ENCODE results near the gene EFNA3. TPM values are rescaled to one million over a fixed set of nuclear protein-coding genes. Genes with fewer than 3 reads are reported as not detected.

Gene EFNA3
- polyA plus RNA-seq (2013, experiment 1 of 2): 0.95 TPM
- polyA plus RNA-seq (2013, experiment 2 of 2): 1.3 TPM

- H3K27me3 ChIP-seq (ENCODE audit: control insufficient read depth in 1 of 2, insufficient read depth in 1 of 2, low read length in 2 of 2): peaks cover 61 to 73% of the 10 kb centered on the region in 2 experiments
- H4K91ac ChIP-seq (ENCODE audit: low read length): peak within 1 kb of the TSS; percentile 18
- no peak within 1 kb of the TSS for H2BK120ac ChIP-seq (ENCODE audit: low read depth, low read length)
- H3K27ac ChIP-seq (ENCODE audit: low read length, poor library complexity, severe bottlenecking): no peak within 1 kb of the TSS
- no peak within 1 kb of the TSS for H4K8ac ChIP-seq (ENCODE audit: low read length)
- H3K23ac ChIP-seq (ENCODE audit: low read length in 2 of 2): peak within 1 kb of the TSS in 1 of 2 experiments; percentile 90
- no peak within 1 kb of the TSS for H2AFZ ChIP-seq (ENCODE audit: low read depth, low read length)
- H2BK5ac ChIP-seq (ENCODE audit: low read depth, low read length, poor library complexity, severe bottlenecking): peak within 1 kb of the TSS; percentile 26
- H3K36me3 ChIP-seq (ENCODE audit: control insufficient read depth in 1 of 2, insufficient read depth in 2 of 2, low read depth in 1 of 2, low read length in 2 of 2): no peaks in the 10 kb centered on the region
- peak within 1 kb of the TSS; percentile 31 for H2BK15ac ChIP-seq (ENCODE audit: low read depth, poor library complexity, severe bottlenecking)
- H3K4me1 ChIP-seq (ENCODE audit: control insufficient read depth, insufficient read depth, low read depth, low read length): peaks cover 45% of the 10 kb centered on the region
- peak within 1 kb of the TSS in 1 of 2 experiments; percentile 75 for H3K18ac ChIP-seq (ENCODE audit: low read depth in 1 of 2, low read length in 2 of 2)
- peak within 1 kb of the TSS in 1 of 2 experiments; percentile 8 for H2BK12ac ChIP-seq (ENCODE audit: low read length in 2 of 2)
- no peaks in the 10 kb centered on the region for H3K79me1 ChIP-seq (replicated peaks; ENCODE audit: low read length, poor library complexity, severe bottlenecking)
- peak within 1 kb of the TSS; percentile 21 for H3K9ac ChIP-seq (ENCODE audit: low read length)
- no peak within 1 kb of the TSS for H3K14ac ChIP-seq (ENCODE audit: low read length in 2 of 2)
- H3K4me3 ChIP-seq (ENCODE audit: insufficient read depth in 1 of 2, low read depth in 1 of 2, low read length in 2 of 2): peak within 1 kb of the TSS; percentile 37 to 63
- peak within 1 kb of the TSS; percentile 60 for H3K4me2 ChIP-seq (ENCODE audit: low read length, poor library complexity, severe bottlenecking)
- H2AK5ac ChIP-seq (ENCODE audit: low read length, severe bottlenecking): no peak within 1 kb of the TSS
- DNase-seq: peak; percentile 42
- WGBS: 3% methylated on average over 45 of the region's 59 CpGs
- H3K4ac ChIP-seq (ENCODE audit: low read depth in 1 of 2, low read length in 2 of 2): no peak within 1 kb of the TSS
- no peaks in the 10 kb centered on the region for H3K9me3 ChIP-seq (ENCODE audit: control insufficient read depth, low read length)
Measured at GRCh38 chr1:155078469-155079209, at the start of gene EFNA3. EFNA3 (plus strand) TSS chr1:155078837; CDS start chr1:155078942, 105 bp downstream.

- H4K8ac ChIP-seq (ENCODE audit: low read length): no peak overlapping the region
- no peaks in the 10 kb centered on the region for H3K79me1 ChIP-seq (replicated peaks; ENCODE audit: low read length, poor library complexity, severe bottlenecking)
- H3K4me2 ChIP-seq (ENCODE audit: low read length, poor library complexity, severe bottlenecking): no peak overlapping the region
- H3K18ac ChIP-seq (ENCODE audit: low read depth in 1 of 2, low read length in 2 of 2): no peak overlapping the region
- H4K91ac ChIP-seq (ENCODE audit: low read length): no peak overlapping the region
- no peak overlapping the region for H2BK5ac ChIP-seq (ENCODE audit: low read depth, low read length, poor library complexity, severe bottlenecking)
- H2AFZ ChIP-seq (ENCODE audit: low read depth, low read length): no peak overlapping the region
- H3K4me1 ChIP-seq (ENCODE audit: control insufficient read depth, insufficient read depth, low read depth, low read length): peaks cover 6% of the 10 kb centered on the region
- H3K4me3 ChIP-seq (ENCODE audit: insufficient read depth in 1 of 2, low read depth in 1 of 2, low read length in 2 of 2): no peak overlapping the region
- 95% methylated on average over 15 of the region's 16 CpGs for WGBS
- H3K14ac ChIP-seq (ENCODE audit: low read length in 2 of 2): no peak overlapping the region
- H3K27ac ChIP-seq (ENCODE audit: low read length, poor library complexity, severe bottlenecking): no peak overlapping the region
- H2BK15ac ChIP-seq (ENCODE audit: low read depth, poor library complexity, severe bottlenecking): no peak overlapping the region
- H2BK12ac ChIP-seq (ENCODE audit: low read length in 2 of 2): no peak overlapping the region
- no peak overlapping the region for H2BK120ac ChIP-seq (ENCODE audit: low read depth, low read length)
- H3K23ac ChIP-seq (ENCODE audit: low read length in 2 of 2): peak overlapping the region in 1 of 2 experiments; percentile 36
- no peak overlapping the region for H3K4ac ChIP-seq (ENCODE audit: low read depth in 1 of 2, low read length in 2 of 2)
- no peak for DNase-seq
- no peak overlapping the region for H3K9ac ChIP-seq (ENCODE audit: low read length)
- peaks cover 0 to 25% of the 10 kb centered on the region in 2 experiments for H3K27me3 ChIP-seq (ENCODE audit: control insufficient read depth in 1 of 2, insufficient read depth in 1 of 2, low read length in 2 of 2)
- H3K36me3 ChIP-seq (ENCODE audit: control insufficient read depth in 1 of 2, insufficient read depth in 2 of 2, low read depth in 1 of 2, low read length in 2 of 2): no peaks in the 10 kb centered on the region
- H3K9me3 ChIP-seq (ENCODE audit: control insufficient read depth, low read length): no peaks in the 10 kb centered on the region
- H2AK5ac ChIP-seq (ENCODE audit: low read length, severe bottlenecking): no peak overlapping the region
Measured at GRCh38 chr1:155029513-155030242, 49.0 kb upstream of the EFNA3 start.

GRCh38 chr1:155030243-155030795, 48.3 kb upstream of the EFNA3 start:
- Histone ChIP-seq H3K18ac (ENCODE audit: low read depth in 1 of 2, low read length in 2 of 2) (no peak overlapping the region), H2AFZ (ENCODE audit: low read depth, low read length) (no peak overlapping the region), H3K36me3 (ENCODE audit: control insufficient read depth in 1 of 2, insufficient read depth in 2 of 2, low read depth in 1 of 2, low read length in 2 of 2) (no peaks in the 10 kb centered on the region), H3K4me1 (ENCODE audit: control insufficient read depth, insufficient read depth, low read depth, low read length) (peaks cover 6% of the 10 kb centered on the region), H2BK15ac (ENCODE audit: low read depth, poor library complexity, severe bottlenecking) (no peak overlapping the region), H3K23ac (ENCODE audit: low read length in 2 of 2) (no peak overlapping the region), H3K14ac (ENCODE audit: low read length in 2 of 2) (no peak overlapping the region), H2BK12ac (ENCODE audit: low read length in 2 of 2) (no peak overlapping the region), H4K91ac (ENCODE audit: low read length) (peak overlapping the region; percentile 60), H3K9me3 (ENCODE audit: control insufficient read depth, low read length) (no peaks in the 10 kb centered on the region), H2BK120ac (ENCODE audit: low read depth, low read length) (no peak overlapping the region), H2AK5ac (ENCODE audit: low read length, severe bottlenecking) (no peak overlapping the region), H3K27me3 (ENCODE audit: control insufficient read depth in 1 of 2, insufficient read depth in 1 of 2, low read length in 2 of 2) (peaks cover 0 to 25% of the 10 kb centered on the region in 2 experiments), H3K27ac (ENCODE audit: low read length, poor library complexity, severe bottlenecking) (no peak overlapping the region), H3K4ac (ENCODE audit: low read depth in 1 of 2, low read length in 2 of 2) (no peak overlapping the region), H4K8ac (ENCODE audit: low read length) (no peak overlapping the region), H3K79me1 (replicated peaks; ENCODE audit: low read length, poor library complexity, severe bottlenecking) (no peaks in the 10 kb centered on the region), H3K4me2 (ENCODE audit: low read length, poor library complexity, severe bottlenecking) (no peak overlapping the region), H3K4me3 (ENCODE audit: insufficient read depth in 1 of 2, low read depth in 1 of 2, low read length in 2 of 2) (peak overlapping the region in 1 of 2 experiments; percentile 29), H3K9ac (ENCODE audit: low read length) (no peak overlapping the region), H2BK5ac (ENCODE audit: low read depth, low read length, poor library complexity, severe bottlenecking) (no peak overlapping the region)
- 81% methylated on average over 15 of the region's 15 CpGs for WGBS
- no peak for DNase-seq

- no peak overlapping the region for H3K14ac ChIP-seq (ENCODE audit: low read length in 2 of 2)
- no peak overlapping the region for H4K8ac ChIP-seq (ENCODE audit: low read length)
- H2BK5ac ChIP-seq (ENCODE audit: low read depth, low read length, poor library complexity, severe bottlenecking): no peak overlapping the region
- no peaks in the 10 kb centered on the region for H3K79me1 ChIP-seq (replicated peaks; ENCODE audit: low read length, poor library complexity, severe bottlenecking)
- WGBS: 91% methylated on average over 9 of the region's 11 CpGs
- no peak overlapping the region for H2BK12ac ChIP-seq (ENCODE audit: low read length in 2 of 2)
- H2AK5ac ChIP-seq (ENCODE audit: low read length, severe bottlenecking): no peak overlapping the region
- no peak overlapping the region for H2BK15ac ChIP-seq (ENCODE audit: low read depth, poor library complexity, severe bottlenecking)
- no peak overlapping the region for H3K23ac ChIP-seq (ENCODE audit: low read length in 2 of 2)
- H3K4me3 ChIP-seq (ENCODE audit: insufficient read depth in 1 of 2, low read depth in 1 of 2, low read length in 2 of 2): no peak overlapping the region
- H3K27ac ChIP-seq (ENCODE audit: low read length, poor library complexity, severe bottlenecking): no peak overlapping the region
- H3K4ac ChIP-seq (ENCODE audit: low read depth in 1 of 2, low read length in 2 of 2): no peak overlapping the region
- no peaks in the 10 kb centered on the region for H3K36me3 ChIP-seq (ENCODE audit: control insufficient read depth in 1 of 2, insufficient read depth in 2 of 2, low read depth in 1 of 2, low read length in 2 of 2)
- H3K4me2 ChIP-seq (ENCODE audit: low read length, poor library complexity, severe bottlenecking): no peak overlapping the region
- no peak overlapping the region for H3K9ac ChIP-seq (ENCODE audit: low read length)
- H3K27me3 ChIP-seq (ENCODE audit: control insufficient read depth in 1 of 2, insufficient read depth in 1 of 2, low read length in 2 of 2): peaks cover 0 to 25% of the 10 kb centered on the region in 2 experiments
- H4K91ac ChIP-seq (ENCODE audit: low read length): no peak overlapping the region
- no peak for DNase-seq
- no peak overlapping the region for H2AFZ ChIP-seq (ENCODE audit: low read depth, low read length)
- no peak overlapping the region for H3K18ac ChIP-seq (ENCODE audit: low read depth in 1 of 2, low read length in 2 of 2)
- H3K9me3 ChIP-seq (ENCODE audit: control insufficient read depth, low read length): no peaks in the 10 kb centered on the region
- H3K4me1 ChIP-seq (ENCODE audit: control insufficient read depth, insufficient read depth, low read depth, low read length): peaks cover 6% of the 10 kb centered on the region
- no peak overlapping the region for H2BK120ac ChIP-seq (ENCODE audit: low read depth, low read length)
Measured at GRCh38 chr1:155030899-155031298, 47.7 kb upstream of the EFNA3 start.
